OCI-M1 (cell line): ENCODE measurements around the gene DCDC2.
"Not testable (repeated sequence)": the region's sequence is repeated elsewhere in the genome, so short reads cannot be mapped to it uniquely, and the experiment has no call there.

Source experiments
- DNase-seq: peaks from one replicate; lab custom pipeline; 2025; lab: John Stamatoyannopoulos, UW

Gene DCDC2

DNA sequence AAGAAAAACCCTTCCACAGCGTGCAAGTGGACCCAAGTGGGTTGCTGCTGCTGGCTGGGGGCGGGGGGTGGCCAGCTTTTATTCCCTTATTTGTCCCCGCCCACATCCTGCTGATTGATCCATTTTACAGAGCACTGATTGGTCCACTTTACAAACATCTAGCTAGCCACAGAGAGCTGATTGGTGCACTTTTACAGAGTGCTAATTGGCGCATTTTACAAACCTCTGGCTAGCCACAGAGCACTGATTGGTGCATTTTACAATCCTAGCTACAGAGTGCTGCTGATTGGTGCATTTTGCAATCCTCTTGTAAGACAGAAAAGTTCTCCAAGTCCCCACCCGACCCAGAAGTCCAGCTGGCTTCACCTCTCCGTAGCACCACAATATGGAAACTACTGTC is 99.6 kb downstream of the DCDC2 start:
- not testable (repeated sequence) for DNase-seq

DNA sequence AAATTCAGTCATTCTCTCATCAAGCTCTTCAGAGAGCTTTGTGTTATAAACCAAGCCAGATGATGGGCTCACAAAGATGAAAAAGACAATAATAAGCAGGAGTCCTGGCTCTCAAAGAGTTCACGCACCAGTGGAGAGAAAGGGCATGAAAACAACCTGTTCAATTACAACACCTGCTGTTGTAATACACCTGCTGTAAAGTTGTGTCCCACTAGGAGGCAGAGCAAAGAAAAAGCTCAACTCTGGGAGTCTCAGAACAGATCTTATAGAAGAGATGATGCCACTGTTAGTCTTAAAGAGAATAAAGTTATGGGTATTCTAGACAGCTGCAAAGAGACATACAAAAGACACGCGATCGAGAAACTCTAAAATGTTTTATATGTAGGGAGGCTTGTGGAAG is 100.6 kb downstream of the DCDC2 start:
- DNase-seq: peak; percentile 14

DNA sequence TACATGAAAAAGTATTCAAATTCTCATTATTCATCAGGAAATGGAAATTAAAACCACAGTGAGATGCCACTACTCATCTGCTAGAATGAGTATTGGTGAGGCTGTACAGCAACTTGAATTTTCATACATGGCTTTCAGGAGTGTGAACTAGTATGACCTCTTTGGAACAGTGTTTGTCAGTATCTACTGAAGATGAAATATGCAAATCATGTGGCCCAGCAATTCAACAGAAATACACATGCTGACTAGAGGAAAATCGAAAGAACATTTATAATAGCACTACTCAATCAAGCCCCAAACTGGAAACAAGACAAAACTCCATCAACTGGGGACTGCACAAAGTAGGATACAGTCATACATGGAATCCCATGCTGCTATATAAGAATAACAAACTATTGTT is 102.2 kb downstream of the DCDC2 start:
- DNase-seq: no peak

DNA sequence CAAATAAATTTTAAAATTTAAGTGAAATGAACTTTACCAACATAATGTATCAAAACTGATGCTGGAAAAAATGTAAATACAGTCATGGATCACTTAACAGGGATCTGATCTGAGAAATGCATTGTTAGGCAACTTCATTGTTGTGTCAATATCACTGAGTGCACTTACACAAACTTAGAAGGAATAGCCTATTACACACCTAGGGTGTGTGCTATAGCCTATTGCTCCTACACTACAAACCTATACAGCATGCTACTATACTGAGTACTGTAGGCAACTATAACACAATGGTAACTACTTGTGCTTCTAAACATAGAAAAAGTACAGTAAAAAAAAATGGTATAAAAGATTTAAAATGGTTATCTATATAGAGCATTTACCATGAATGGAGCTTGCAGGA is 104.5 kb downstream of the DCDC2 start:
- DNase-seq: no peak

DNA sequence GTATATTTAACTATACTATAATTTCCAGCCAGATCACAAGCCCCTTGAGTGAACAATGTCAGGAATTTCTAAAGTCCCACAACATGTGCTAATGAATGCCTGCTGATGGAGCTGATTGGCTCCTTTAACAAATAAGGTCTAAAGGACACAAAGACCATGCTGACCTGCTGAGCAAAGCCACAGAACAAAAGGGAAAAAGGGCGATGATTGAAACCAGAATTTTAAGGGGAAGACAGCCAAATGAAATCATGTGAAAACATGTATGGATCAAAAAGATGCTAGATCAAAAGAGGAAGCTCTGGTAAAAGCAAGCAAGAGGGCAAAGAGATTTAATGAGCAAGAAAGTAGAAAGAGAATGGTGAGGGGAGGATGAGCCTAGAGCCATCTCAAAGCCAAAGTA is 105.6 kb downstream of the DCDC2 start:
- DNase-seq: no peak

DNA sequence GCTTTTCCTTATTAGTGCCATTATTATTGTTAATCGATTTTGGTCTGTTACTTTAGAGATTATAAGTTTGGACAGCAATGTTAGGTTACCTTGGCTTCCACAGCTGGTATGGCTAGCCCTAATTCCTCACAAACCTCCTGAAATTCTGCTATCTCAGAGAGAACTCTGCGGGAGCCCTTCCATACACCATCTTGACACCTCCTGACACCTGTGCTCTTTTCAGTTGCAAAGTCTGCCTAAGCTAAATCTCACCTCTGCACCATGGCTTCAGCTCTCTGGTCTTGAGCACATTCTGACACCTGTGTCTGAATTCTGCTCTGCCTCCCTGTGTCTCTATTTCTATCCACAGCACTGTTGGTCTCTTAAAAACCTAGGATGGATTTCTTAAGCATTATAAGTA is 106.5 kb downstream of the DCDC2 start:
- DNase-seq: no peak

DNA sequence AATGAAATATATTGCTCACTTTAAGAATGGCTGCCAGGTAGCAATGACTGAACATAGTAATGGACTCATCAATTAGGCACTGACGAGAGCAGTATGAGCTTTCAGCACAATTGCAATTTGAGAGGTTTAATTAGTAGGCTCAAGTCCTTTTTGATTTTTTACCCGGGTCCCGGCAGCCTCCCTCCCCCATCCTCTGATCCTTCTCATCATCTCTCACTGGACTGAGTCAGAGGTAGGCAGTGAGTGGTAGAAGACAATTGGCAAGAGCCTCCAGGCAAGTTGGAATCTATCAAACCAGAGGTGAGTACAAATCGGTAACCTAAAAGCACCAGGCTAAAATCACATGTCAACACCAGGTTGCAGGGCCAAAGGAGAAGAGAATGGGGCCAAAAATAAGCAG is 107.9 kb downstream of the DCDC2 start:
- DNase-seq: no peak

DNA sequence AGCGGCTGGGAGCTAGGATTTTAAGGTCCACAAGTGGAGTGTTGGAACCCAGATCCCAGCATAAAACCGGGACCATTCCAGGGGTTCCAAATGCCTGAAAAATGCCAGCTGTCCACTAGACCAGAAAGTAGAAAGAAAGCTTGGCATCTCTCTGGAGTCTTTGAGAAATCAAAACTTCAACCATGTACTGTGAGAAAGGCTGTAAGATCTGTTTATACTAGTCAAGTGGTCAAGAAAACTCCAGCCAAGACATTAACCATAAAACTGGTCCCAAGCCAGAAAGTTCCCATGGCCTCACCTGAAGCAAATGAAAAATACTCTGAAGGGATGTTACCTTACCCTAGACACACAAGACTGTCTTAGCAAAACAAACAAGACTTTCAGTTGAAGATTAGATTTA is 112.6 kb downstream of the DCDC2 start:
- no peak for DNase-seq

DNA sequence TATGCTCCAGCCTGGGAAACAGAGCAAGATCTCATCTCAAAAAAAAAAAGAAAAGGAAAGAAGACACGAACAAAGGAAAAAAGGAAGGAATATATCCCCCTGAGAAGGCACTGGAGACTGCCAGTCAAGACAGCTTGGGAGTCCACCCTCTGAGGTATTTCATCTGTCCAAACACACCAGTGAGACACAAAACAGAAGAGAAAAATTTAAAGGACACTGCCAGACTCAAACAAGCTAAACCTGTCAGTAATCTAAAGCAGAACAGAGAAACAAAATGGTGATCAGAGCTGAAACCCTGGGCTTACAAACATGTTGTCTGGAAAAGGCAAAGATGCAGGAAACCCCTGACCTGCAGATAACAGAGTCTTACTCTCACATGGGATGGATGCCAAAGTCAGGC is 114.9 kb downstream of the DCDC2 start:
- no peak for DNase-seq

DNA sequence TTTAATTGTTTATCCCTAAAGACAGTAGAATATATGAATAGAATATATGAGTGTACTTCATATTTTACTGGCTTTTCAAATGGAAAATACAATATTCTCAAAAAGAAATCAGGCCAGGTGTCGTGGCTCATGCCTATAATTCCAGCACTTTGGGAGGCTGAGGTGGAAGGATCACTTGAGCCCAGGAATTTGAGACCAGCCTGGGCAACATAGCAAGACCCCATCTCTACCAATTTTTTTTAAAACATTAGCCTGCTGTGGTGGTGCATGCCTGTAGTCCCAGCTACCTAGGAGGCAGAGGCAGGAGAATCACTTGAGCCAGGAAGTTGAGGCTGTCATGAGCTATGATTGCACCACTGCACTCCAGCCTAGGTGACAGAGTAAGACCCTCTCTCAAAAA is 116.1 kb downstream of the DCDC2 start:
- DNase-seq: not testable (repeated sequence)

DNA sequence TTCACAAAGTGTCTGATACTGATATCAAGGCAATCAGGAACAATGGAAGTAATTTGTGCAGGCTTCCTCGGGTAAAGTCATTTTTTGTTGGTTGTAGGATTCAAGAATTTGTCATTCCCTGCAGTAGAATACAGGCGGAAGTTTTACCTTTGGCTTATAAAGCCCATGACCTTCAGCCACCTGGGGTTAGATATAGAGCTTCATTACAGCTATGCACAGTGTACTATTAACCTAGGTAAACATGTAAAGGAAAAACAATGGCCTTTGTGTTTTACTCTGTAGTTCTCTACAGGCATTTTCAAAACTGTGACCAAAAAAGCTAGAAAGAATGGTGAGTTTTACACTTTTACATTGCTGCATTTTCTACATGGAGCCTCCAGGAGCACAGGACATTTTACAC is 116.9 kb downstream of the DCDC2 start:
- DNase-seq: no peak

DNA sequence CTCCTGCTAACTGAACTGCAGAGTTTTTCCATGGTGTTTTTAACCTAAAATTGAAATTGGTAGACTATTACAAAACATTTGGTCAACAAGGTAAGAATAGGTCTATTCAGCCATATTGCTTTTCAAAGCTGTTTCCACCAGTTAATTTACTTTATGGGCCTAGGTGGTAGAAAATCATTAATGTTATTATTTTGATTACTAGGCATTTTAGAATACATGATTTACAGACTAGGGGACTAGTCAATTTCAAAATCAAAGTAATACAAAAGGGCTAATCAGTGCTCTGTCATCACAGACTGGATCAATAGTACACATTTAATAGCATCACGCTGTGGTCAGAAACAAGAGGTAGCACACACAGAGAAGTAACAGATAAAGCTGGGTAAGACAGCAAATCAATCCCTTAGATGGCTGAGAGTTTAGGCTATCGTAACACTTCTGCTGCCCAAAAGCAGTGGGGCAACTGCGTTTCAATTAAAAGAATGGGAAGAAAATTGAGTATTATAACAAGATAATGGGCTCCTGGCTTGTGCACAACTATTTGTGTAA is 117.4 kb downstream of the DCDC2 start:
- DNase-seq: no peak

DNA sequence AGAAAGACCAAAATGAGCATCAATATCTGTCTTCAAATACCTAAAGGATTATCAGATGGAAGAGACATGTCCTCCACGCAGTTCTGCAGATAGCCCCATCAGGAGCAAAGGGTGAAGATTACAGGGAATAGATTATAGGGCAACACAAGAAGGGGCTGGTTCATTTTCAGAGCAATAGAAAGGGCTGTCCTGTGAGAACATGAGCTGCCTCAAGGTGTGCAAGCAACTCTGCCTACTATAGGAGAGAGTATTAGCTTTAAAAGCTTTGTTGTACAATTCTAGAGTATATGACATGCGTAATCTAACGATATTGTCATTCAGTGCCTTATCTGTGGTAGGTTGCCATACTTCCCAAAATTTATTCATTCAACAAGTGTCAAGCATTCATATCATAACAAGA is 119.2 kb downstream of the DCDC2 start:
- DNase-seq: no peak

DNA sequence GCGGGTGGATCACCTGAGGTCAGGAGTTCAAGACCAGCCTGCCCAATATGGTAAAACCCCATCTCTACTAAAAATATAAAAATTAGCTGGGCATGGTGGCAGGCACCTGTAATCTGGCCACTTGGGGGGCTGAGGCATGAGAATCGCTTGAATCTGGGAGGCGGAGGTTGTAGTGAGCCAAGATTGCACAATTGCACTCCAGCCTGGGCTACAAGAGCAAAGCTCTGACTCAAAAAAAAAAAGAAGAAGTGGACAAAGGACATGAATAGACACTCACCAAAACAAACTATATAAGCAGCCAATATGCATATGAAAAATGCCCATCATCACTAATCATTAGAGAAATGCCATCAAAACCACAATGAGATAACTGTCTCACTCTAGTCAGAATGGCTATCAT is 121.1 kb downstream of the DCDC2 start:
- peak; percentile 23 for DNase-seq

DNA sequence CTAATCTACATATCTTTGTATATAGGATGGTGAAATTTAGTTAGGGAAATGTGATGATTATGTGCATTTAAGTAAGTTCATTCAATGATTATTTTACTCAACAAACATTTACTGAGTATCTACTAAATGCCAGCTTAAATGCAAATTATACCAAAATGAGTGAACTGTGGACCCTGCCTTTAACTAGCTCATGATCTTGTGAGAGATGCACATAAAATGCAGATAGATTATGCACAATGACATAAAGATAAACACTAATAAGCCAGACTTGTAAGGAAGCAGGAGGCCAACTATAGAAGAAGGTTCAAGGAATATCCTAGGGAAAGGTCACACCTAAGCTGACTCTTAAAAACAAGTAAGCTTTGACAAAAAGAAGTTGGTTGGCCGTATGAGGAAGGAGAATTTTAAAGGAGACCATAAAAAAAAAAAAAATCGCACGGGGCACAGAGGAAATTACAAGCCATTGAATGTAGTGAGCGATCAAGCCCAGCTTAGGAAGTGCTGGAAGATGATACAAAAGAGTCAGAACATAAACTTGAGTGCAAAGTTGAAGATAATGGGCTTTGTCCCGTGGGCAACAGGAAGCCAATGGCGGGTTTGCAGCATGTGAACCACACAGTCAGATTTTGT is 123.9 kb downstream of the DCDC2 start:
- DNase-seq: peak; percentile 58

DNA sequence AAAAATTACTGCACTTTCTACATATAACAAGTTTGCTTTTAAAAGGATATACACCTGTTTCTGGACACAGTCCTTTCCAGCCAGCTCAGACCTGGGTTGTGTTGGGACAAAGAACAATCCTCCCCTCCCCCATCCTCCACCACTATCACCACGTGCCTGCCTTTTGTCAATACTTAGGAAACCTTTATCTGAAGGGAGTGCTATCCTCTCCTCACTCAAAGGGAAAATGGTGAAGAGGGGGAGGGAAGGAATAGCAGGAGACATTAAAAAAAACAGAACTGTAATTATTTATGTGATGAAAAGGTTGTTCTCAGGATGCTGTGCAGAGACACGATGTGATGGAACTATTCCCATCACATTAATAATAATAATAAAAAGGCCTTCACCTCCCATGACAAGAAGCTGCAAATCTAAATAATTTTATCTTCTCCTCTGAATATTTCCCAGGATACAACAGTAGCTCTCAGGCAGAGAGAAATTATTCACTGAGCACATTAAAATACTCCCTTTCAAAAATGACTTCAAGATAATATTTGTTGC is 126.4 kb downstream of the DCDC2 start:
- DNase-seq: peak; percentile 16

DNA sequence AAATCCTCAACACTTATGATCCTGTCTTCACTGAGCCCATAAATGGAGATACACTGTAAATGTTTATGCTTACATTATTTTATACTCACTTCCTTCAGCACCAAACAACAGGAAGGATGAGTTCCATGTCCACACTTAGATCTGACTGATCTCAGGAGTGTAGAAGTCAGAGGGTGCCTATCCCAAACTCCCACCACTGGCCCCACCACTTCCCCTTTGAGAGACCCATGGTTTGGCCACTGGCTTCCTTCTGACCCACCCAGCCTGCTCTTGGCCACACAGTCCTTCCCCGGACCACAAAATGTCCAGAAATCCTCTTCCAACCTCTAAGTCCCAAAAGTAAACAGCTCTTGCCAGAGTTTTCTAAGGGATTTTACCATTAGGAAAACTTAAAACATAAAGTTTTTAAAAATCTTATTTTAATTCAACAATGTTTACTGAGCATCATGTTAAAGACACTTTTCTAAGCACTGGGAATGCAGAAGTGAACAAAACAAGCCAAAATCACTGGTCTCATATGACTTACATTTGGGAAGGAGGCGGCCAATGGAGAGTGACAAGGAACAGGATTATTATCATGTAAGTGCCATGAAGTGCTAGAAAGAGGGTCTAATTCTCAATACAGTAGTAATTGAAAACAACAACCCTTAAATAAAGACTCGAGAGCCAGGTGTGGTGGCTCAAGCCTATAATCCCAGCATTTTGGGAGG is 128.0 kb downstream of the DCDC2 start:
- peak; percentile 66 for DNase-seq

DNA sequence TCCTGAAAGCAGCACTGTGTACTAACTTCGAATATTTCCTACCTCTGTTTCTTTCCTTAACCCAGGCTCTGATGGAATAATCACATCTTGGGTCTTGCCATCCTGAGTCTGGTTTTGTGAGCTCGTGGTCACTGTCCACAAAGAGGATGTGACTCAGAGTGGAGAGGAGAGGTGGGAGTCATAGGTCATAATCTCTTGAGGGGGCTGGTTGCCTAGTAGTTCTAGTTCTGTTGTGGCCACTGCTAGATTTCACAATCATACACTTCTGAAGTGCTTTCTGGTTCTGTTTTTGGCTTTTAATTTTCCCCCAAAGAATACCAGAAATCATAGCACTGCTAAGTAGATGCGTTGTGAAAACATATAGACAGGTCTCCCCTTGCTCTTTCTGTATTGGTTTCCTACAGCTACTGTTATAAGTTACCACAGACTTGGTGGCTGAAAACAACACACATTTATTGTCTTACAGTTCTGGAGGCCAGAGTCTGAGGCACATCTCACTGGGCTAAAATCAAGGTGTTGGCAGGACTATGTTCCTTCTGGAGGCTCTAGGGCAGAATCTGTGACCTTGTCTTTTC is 129.1 kb downstream of the DCDC2 start:
- peak; percentile 92 for DNase-seq

DNA sequence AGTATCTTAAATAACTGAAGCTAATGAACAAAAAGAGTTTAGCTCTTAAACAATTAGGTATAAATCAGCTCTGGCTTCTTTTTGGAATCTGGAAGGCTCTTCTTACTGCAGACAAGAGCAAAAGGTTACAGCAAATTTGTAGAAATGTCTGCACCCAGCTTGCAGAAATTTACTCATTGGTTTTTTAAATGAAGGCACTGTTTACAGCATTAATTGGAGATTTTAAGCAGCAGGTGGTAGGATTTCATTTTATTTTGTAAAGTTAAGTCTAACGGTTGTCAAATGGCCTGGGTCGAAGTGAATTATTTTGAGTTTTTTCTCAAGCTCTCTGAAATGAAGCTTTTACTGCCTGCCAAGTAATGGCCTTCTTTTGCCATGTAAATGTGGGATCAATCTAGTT is 129.7 kb downstream of the DCDC2 start:
- no peak for DNase-seq

DNA sequence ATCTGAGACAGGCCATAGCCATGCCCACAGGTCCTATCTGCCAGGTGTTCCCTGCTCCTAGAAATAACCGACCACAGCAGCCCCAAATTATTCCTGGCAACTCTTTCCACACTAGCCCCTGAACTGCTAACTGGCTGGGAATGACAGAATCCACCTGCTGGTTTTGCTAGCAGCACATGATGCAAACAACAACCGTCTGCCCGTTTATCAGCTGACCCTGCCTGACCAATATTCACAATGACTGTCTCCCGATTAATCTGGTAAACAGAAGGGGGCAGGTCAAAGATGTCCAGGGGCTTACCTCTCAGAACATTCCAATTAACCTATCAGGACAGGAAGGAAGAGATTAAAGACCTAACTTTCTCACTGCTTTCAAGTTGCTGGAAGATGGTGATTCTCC is 130.3 kb downstream of the DCDC2 start:
- peak; percentile 44 for DNase-seq

DNA sequence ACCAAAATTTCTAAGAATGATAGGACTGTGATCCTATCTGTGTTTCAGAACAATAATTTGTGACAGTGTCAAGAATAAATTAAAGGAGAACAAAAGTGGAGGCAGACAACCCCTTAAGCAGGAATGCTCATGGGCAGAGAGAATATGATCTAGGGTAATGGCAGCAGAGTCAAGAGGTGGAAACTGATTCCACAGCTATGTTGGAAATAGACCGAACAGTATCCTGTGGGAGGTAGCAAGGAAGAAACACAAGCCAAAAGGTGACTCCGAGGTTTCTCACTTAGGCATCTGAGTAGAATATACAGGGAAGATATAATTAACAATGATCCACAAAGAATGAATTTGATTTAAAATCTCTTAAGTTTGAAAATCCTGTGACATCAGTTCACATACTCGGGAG is 131.3 kb downstream of the DCDC2 start:
- no peak for DNase-seq

DNA sequence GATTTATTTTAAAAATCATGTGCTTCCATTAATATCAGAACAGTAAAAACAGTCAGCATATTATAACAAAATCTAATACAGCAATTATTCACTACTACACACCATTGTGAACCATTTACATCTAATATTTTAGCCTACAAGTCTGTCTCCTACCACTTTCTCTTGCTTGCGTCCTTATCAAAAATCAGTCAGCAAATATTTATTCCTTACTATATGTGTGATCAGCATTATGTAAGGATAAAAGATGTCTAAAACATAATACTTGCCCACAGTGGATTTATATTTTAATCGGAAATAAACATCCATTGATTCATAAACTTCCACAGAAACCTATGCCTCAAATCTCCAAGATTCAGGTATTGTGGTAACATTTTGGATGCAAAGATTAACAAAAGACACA is 132.0 kb downstream of the DCDC2 start:
- no peak for DNase-seq
